Neuronal stem cell (in vitro differentiated cells): ENCODE results near the gene DYRK3.

Source experiments
- DNase-seq: peaks from one replicate; pipeline ENCODE4 v3.0.0-alpha.2; 2013; ENCODE audit warnings: low spot score
- H2AFZ ChIP-seq: one replicate; pipeline ENCODE4 v1.6.1; 2013; ENCODE audit warnings: mild to moderate bottlenecking, low read length, inconsistent platforms
- H2AK5ac ChIP-seq: 2 replicates; pipeline ENCODE4 v1.6.1; 2013; ENCODE audit warnings: low read depth, mild to moderate bottlenecking, inconsistent platforms, low read length, moderate library complexity, mixed read lengths
- H2BK120ac ChIP-seq: 2 replicates; pipeline ENCODE4 v1.6.1; 2013; ENCODE audit warnings: low read depth, mild to moderate bottlenecking, inconsistent platforms, low read length, moderate library complexity, mixed read lengths
- H2BK12ac ChIP-seq: one replicate; pipeline ENCODE4 v1.6.1; 2013; ENCODE audit warnings: low read length, inconsistent platforms
- H2BK15ac ChIP-seq: 2 replicates; pipeline ENCODE4 v1.6.1; 2013; ENCODE audit warnings: mild to moderate bottlenecking, low read length, inconsistent platforms, mixed read lengths
- H2BK5ac ChIP-seq: one replicate; pipeline ENCODE4 v1.6.1; 2013; ENCODE audit warnings: inconsistent platforms, mild to moderate bottlenecking, low read length, moderate library complexity
- H3K14ac ChIP-seq: one replicate; pipeline ENCODE4 v1.6.1; 2013; ENCODE audit warnings: low read length, inconsistent platforms
- H3K18ac ChIP-seq: 2 replicates; pipeline ENCODE4 v1.6.1; 2013; ENCODE audit warnings: low read length, inconsistent platforms
- H3K23ac ChIP-seq: 2 replicates; pipeline ENCODE4 v1.6.1; 2013; ENCODE audit warnings: low read depth, mild to moderate bottlenecking, mixed read lengths, low read length, inconsistent platforms; ENCODE audit not compliant: poor library complexity
- H3K27ac ChIP-seq: replicated peaks from 3 replicates; pipeline ENCODE4 v1.5.1; 2013; ENCODE audit warnings: low read length, inconsistent platforms
- H3K27me3 ChIP-seq, 3 experiments: 2 replicates each; pipeline ENCODE4 v1.6.1; 2013; ENCODE audit warnings: low read length in 3 of 3, mild to moderate bottlenecking in 2 of 3, inconsistent platforms in 1 of 3, low read depth in 1 of 3, mixed read lengths in 1 of 3, moderate library complexity in 1 of 3; ENCODE audit not compliant: control insufficient read depth in 3 of 3, insufficient read depth in 3 of 3
- H3K36me3 ChIP-seq, 2 donors: replicated peaks in 1 of 2; 2 replicates each; pipeline ENCODE4 v1.6.1; 2013; ENCODE audit warnings: low read length in 2 of 2; ENCODE audit not compliant: control insufficient read depth in 2 of 2, insufficient read depth in 2 of 2
- H3K4ac ChIP-seq: 2 replicates; pipeline ENCODE4 v1.6.1; 2013; ENCODE audit warnings: inconsistent platforms, mild to moderate bottlenecking, low read length, moderate library complexity
- H3K4me1 ChIP-seq, 2 donors: 1 replicate in 1 of 2; 2 replicates in 1 of 2; pipeline ENCODE4 v1.6.1; 2013; ENCODE audit warnings: low read length in 2 of 2, low read depth in 1 of 2; ENCODE audit not compliant: control insufficient read depth in 2 of 2, insufficient read depth in 1 of 2
- H3K4me2 ChIP-seq: one replicate; pipeline ENCODE4 v1.6.1; 2013; ENCODE audit warnings: mild to moderate bottlenecking, low read length, inconsistent platforms; ENCODE audit not compliant: insufficient read depth, poor library complexity, severe bottlenecking
- H3K4me3 ChIP-seq, 2 donors: 2 replicates each; pipeline ENCODE4 v1.5.1; 2013; ENCODE audit warnings: low read length in 2 of 2, mild to moderate bottlenecking in 2 of 2, inconsistent platforms in 1 of 2, moderate library complexity in 1 of 2
- H3K79me1 ChIP-seq: one replicate; pipeline ENCODE4 v1.6.1; 2013; ENCODE audit warnings: low read depth, mild to moderate bottlenecking, inconsistent platforms, low read length, moderate library complexity
- H3K9ac ChIP-seq: one replicate; pipeline ENCODE4 v1.6.1; 2013; ENCODE audit warnings: mild to moderate bottlenecking, low read depth, low read length, inconsistent platforms; ENCODE audit not compliant: poor library complexity
- H3K9me3 ChIP-seq, 2 donors: replicated peaks in 1 of 2; 2 replicates each; pipeline versions ENCODE3 to v1.6.1; 2013; ENCODE audit warnings: low read length in 2 of 2, mild to moderate bottlenecking in 2 of 2, inconsistent platforms in 1 of 2, low read depth in 1 of 2, mixed read lengths in 1 of 2, moderate library complexity in 1 of 2; ENCODE audit not compliant: control insufficient read depth in 2 of 2, insufficient read depth in 1 of 2
- H4K8ac ChIP-seq: one replicate; pipeline ENCODE4 v1.6.1; 2013; ENCODE audit warnings: low read depth, mild to moderate bottlenecking, inconsistent platforms, low read length, moderate library complexity
- H4K91ac ChIP-seq: one replicate; pipeline ENCODE4 v1.6.1; 2013; ENCODE audit warnings: low read length, low read depth, mild to moderate bottlenecking, inconsistent platforms; ENCODE audit not compliant: poor library complexity
- WGBS, 2 donors: extraction: QIAGEN DNeasy Blood & Tissue Kit; methylation state at CpG; one replicate each; pipeline ENCODE4 v1.1.7; 2013; ENCODE audit warnings: missing lambda C conversion rate in 2 of 2, mixed read lengths in 1 of 2; ENCODE audit not compliant: insufficient read length in 2 of 2, insufficient replicate concordance in 1 of 2; ENCODE audit errors: extremely low coverage in 2 of 2; 5-methylcytosine and 5-hydroxymethylcytosine counted together

DYRK3 gene

GRCh38 chr1:206663832-206664652, 28.7 kb downstream of the DYRK3 start:
- no peak overlapping the region for H3K27ac ChIP-seq
- H3K4me3 ChIP-seq = peak overlapping the region in 1 of 2 donors; percentile 28
- DNase-seq = peak; percentile 89
- no peaks in the 10 kb centered on the region for H3K36me3 ChIP-seq
- peak overlapping the region; percentile 90 for H3K4ac ChIP-seq
- no peak overlapping the region for H2BK12ac ChIP-seq
- H2BK15ac ChIP-seq = peak overlapping the region; percentile 25
- H3K4me2 ChIP-seq = peak overlapping the region; percentile 61
- H3K9ac ChIP-seq = peak overlapping the region; percentile 71
- no peaks in the 10 kb centered on the region for H3K79me1 ChIP-seq
- no CpG with 5 or more reads among the region's 20 CpGs for WGBS, 2 donors
- H3K14ac ChIP-seq = no peak overlapping the region
- H3K4me1 ChIP-seq = peaks cover 6 to 7% of the 10 kb centered on the region in 2 donors
- peak overlapping the region; percentile 44 for H2AK5ac ChIP-seq
- no peaks in the 10 kb centered on the region for H3K9me3 ChIP-seq
- no peak overlapping the region for H3K23ac ChIP-seq
- peak overlapping the region; percentile 81 for H2AFZ ChIP-seq
- no peak overlapping the region for H4K91ac ChIP-seq
- H3K27me3 ChIP-seq = peaks cover 0 to 74% (median 3%) of the 10 kb centered on the region in 3 experiments
- H2BK120ac ChIP-seq = no peak overlapping the region
- no peak overlapping the region for H4K8ac ChIP-seq
- no peak overlapping the region for H2BK5ac ChIP-seq
- peak overlapping the region; percentile 39 for H3K18ac ChIP-seq

- peak overlapping the region; percentile 22 for H4K91ac ChIP-seq
These were observed 29.4 kb downstream of the DYRK3 start for GRCh38 chr1:206664740-206665139.

GRCh38 chr1:206666031-206666561, 30.8 kb downstream of the DYRK3 start:
- Histone ChIP-seq H2BK5ac (no peak overlapping the region), H3K4ac (no peak overlapping the region), H3K4me2 (no peak overlapping the region), H3K27ac (no peak overlapping the region), H3K4me1 (peaks cover 3 to 6% of the 10 kb centered on the region in 2 donors), H2AFZ (no peak overlapping the region), H3K9ac (no peak overlapping the region), H4K91ac (no peak overlapping the region), H3K14ac (no peak overlapping the region), H2BK120ac (no peak overlapping the region), H3K36me3 (no peaks in the 10 kb centered on the region), H3K79me1 (no peaks in the 10 kb centered on the region), H3K23ac (no peak overlapping the region), H2BK15ac (no peak overlapping the region), H2BK12ac (no peak overlapping the region), H3K18ac (no peak overlapping the region), H2AK5ac (no peak overlapping the region), H4K8ac (no peak overlapping the region), H3K9me3 (no peaks in the 10 kb centered on the region), H3K27me3 (peaks cover 0 to 84% (median 3%) of the 10 kb centered on the region in 3 experiments), H3K4me3 (no peak overlapping the region)
- WGBS, 2 donors = no CpG with 5 or more reads among the region's 3 CpGs
- DNase-seq = no peak

More at GRCh38 chr1:206664740-206665139, 29.4 kb downstream of the DYRK3 start:
- peak overlapping the region; percentile 77 for H2BK5ac ChIP-seq
- H2BK15ac ChIP-seq = no peak overlapping the region
- no peaks in the 10 kb centered on the region for H3K36me3 ChIP-seq
- no peak overlapping the region for H2BK12ac ChIP-seq
- DNase-seq = no peak
- H2AFZ ChIP-seq = no peak overlapping the region
- peak overlapping the region; percentile 90 for H3K4ac ChIP-seq
- H3K27me3 ChIP-seq = peaks cover 0 to 78% (median 3%) of the 10 kb centered on the region in 3 experiments
- no peak overlapping the region for H3K4me2 ChIP-seq
- H4K8ac ChIP-seq = no peak overlapping the region
- no peaks in the 10 kb centered on the region for H3K79me1 ChIP-seq
- H3K9me3 ChIP-seq = no peaks in the 10 kb centered on the region
- no peak overlapping the region for H3K18ac ChIP-seq
- H3K4me3 ChIP-seq = no peak overlapping the region
- H3K14ac ChIP-seq = no peak overlapping the region
- peak overlapping the region; percentile 57 for H3K23ac ChIP-seq
- no peak overlapping the region for H2BK120ac ChIP-seq
- H2AK5ac ChIP-seq = peak overlapping the region; percentile 44
- peaks cover 3 to 6% of the 10 kb centered on the region in 2 donors for H3K4me1 ChIP-seq
- no peak overlapping the region for H3K27ac ChIP-seq
- H3K9ac ChIP-seq = no peak overlapping the region
- no CpG with 5 or more reads among the region's 6 CpGs for whole genome bisulfite sequencing, 2 donors

GRCh38 chr1:206666954-206667665, 31.8 kb downstream of the DYRK3 start:
- H3K27ac ChIP-seq = no peak overlapping the region
- H3K4ac ChIP-seq = no peak overlapping the region
- no peak overlapping the region for H2BK120ac ChIP-seq
- no peak overlapping the region for H2BK15ac ChIP-seq
- no peaks in the 10 kb centered on the region for H3K36me3 ChIP-seq
- H3K4me1 ChIP-seq = peaks cover 8 to 13% of the 10 kb centered on the region in 2 donors
- no peak overlapping the region for H3K4me2 ChIP-seq
- H3K23ac ChIP-seq = no peak overlapping the region
- WGBS, 2 donors = no CpG with 5 or more reads among the region's 5 CpGs
- H4K8ac ChIP-seq = no peak overlapping the region
- H3K79me1 ChIP-seq = no peaks in the 10 kb centered on the region
- H2BK5ac ChIP-seq = no peak overlapping the region
- no peak overlapping the region for H3K4me3 ChIP-seq
- peaks cover 0 to 79% (median 3%) of the 10 kb centered on the region in 3 experiments for H3K27me3 ChIP-seq
- no peak overlapping the region for H3K14ac ChIP-seq
- H2AK5ac ChIP-seq = no peak overlapping the region
- DNase-seq = no peak
- H3K18ac ChIP-seq = no peak overlapping the region
- H4K91ac ChIP-seq = no peak overlapping the region
- no peak overlapping the region for H2BK12ac ChIP-seq
- H2AFZ ChIP-seq = no peak overlapping the region
- no peaks in the 10 kb centered on the region for H3K9me3 ChIP-seq
- no peak overlapping the region for H3K9ac ChIP-seq
